GM12878 (cell line): ENCODE measurements around the gene CFAP90. TPM values are rescaled to one million over a fixed set of nuclear protein-coding genes. Genes with fewer than 3 reads are reported as not detected.

ENCODE experiments used
- BMI1 ChIP-seq: fragments of 450-650 bp; IDR thresholded peaks from 2 replicates; pipeline ENCODE4 v1.6.1; 2016; ENCODE audit warnings: mild to moderate bottlenecking, moderate library complexity, borderline replicate concordance
- CBFB ChIP-seq: IDR thresholded peaks from 2 replicates; pipeline ENCODE4 v1.6.1; 2016; ENCODE audit warnings: antibody characterized with exemption, low read depth
- CBX5 ChIP-seq: sonication (generic); IDR thresholded peaks from 2 replicates; pipeline ENCODE4 v1.6.1; 2016; ENCODE audit warnings: low read depth, moderate library complexity, mild to moderate bottlenecking, inconsistent platforms
- CREB1 ChIP-seq: IDR thresholded peaks from 2 replicates; pipeline ENCODE4 v1.6.1; 2012; ENCODE audit warnings: low read depth, mild to moderate bottlenecking, inconsistent platforms
- CREM ChIP-seq: IDR thresholded peaks from 2 replicates; pipeline ENCODE4 v1.6.1; 2014; ENCODE audit warnings: antibody characterized with exemption, low read depth
- EED ChIP-seq: sonication (generic); IDR thresholded peaks from 2 replicates; pipeline ENCODE4 v1.6.1; 2016; ENCODE audit warnings: antibody characterized with exemption, low read depth
- FOS ChIP-seq: IDR thresholded peaks from 3 replicates; pipeline ENCODE4 v1.6.1; 2011; ENCODE audit warnings: borderline replicate concordance; ENCODE audit not compliant: insufficient read length; ENCODE audit errors: extremely low read depth
- FOXM1 ChIP-seq: IDR thresholded peaks from 2 replicates; pipeline ENCODE4 v1.6.1; 2012; ENCODE audit warnings: low read depth, mild to moderate bottlenecking, inconsistent platforms, low read length, moderate library complexity
- GATAD2B ChIP-seq: fragments of 450-650 bp; conservative IDR thresholded peaks from 2 replicates; pipeline ENCODE4 v1.6.1; 2017; ENCODE audit warnings: low read depth, mild to moderate bottlenecking, moderate library complexity
- HDGF ChIP-seq: fragments of 450-650 bp; IDR thresholded peaks from 2 replicates; pipeline ENCODE4 v1.6.1; 2016; ENCODE audit warnings: antibody characterized with exemption
- IKZF1 ChIP-seq: fragments of 450-650 bp; conservative IDR thresholded peaks from 2 replicates; pipeline ENCODE4 v1.6.1; 2017; ENCODE audit warnings: antibody characterized with exemption, mild to moderate bottlenecking
- KDM1A ChIP-seq: fragments of 200-600 bp; sonication (generic); IDR thresholded peaks from 2 replicates; pipeline ENCODE4 v1.6.1; 2016; ENCODE audit warnings: borderline replicate concordance
- NFIC ChIP-seq: IDR thresholded peaks from 2 replicates; pipeline ENCODE4 v1.6.1; 2012; ENCODE audit warnings: low read depth, mild to moderate bottlenecking, inconsistent platforms, low read length, moderate library complexity
- PAX5 ChIP-seq: IDR thresholded peaks from 2 replicates; pipeline ENCODE4 v1.6.1; 2011; ENCODE audit warnings: low read depth, low read length, borderline replicate concordance
- RB1 ChIP-seq: fragments of 450-650 bp; formaldehyde crosslinking; IDR thresholded peaks from 2 replicates; pipeline ENCODE4 v1.6.1; 2017; ENCODE audit warnings: mild to moderate bottlenecking, borderline replicate concordance
- RUNX3 ChIP-seq: IDR thresholded peaks from 2 replicates; pipeline ENCODE4 v1.6.1; 2012; ENCODE audit warnings: low read length, inconsistent platforms
- SKIL ChIP-seq: fragments of 450-650 bp; IDR thresholded peaks from 2 replicates; pipeline ENCODE4 v1.6.1; 2017; ENCODE audit warnings: mild to moderate bottlenecking, low read depth, inconsistent platforms; ENCODE audit not compliant: poor library complexity, severe bottlenecking
- SMAD5 ChIP-seq: IDR thresholded peaks from 2 replicates; pipeline ENCODE4 v1.6.1; 2016; ENCODE audit warnings: antibody characterized with exemption, low read depth
- SREBF1 ChIP-seq: IDR thresholded peaks from 2 replicates; pipeline ENCODE4 v1.6.1; 2012; ENCODE audit warnings: mild to moderate bottlenecking, low read length
- STAT1 ChIP-seq: fragments of 450-650 bp; conservative IDR thresholded peaks from 2 replicates; pipeline ENCODE4 v1.6.1; 2014; ENCODE audit warnings: antibody characterized with exemption, mild to moderate bottlenecking
- TAF1 ChIP-seq: IDR thresholded peaks from 2 replicates; pipeline ENCODE4 v1.6.1; 2011; ENCODE audit warnings: mild to moderate bottlenecking, low read depth, low read length, borderline replicate concordance
- TARDBP ChIP-seq: IDR thresholded peaks from 2 replicates; pipeline ENCODE4 v1.6.1; 2016; ENCODE audit warnings: borderline replicate concordance
- TCF7 ChIP-seq: IDR thresholded peaks from 2 replicates; pipeline ENCODE4 v1.6.1; 2014; ENCODE audit warnings: antibody characterized with exemption, borderline replicate concordance
- ZNF217 ChIP-seq: fragments of 450-650 bp; IDR thresholded peaks from 2 replicates; pipeline ENCODE4 v1.6.1; 2017; ENCODE audit warnings: antibody characterized with exemption, mild to moderate bottlenecking
- ZNF592 ChIP-seq: fragments of 450-650 bp; IDR thresholded peaks from 2 replicates; pipeline ENCODE4 v1.6.1; 2017; ENCODE audit warnings: mild to moderate bottlenecking, moderate library complexity
- ZZZ3 ChIP-seq: IDR thresholded peaks from 2 replicates; pipeline ENCODE4 v1.6.1; 2011; ENCODE audit warnings: low read depth; ENCODE audit not compliant: control insufficient read depth, insufficient read length
- polyA plus RNA-seq, 11 experiments: library from polyadenylated mRNA; depleted of rRNA in 4 of 11; unstranded in 6 of 11; stranded (reverse) in 5 of 11; fragments of >200 nt; fragmentation: Nextera tagmentation in 4 of 11; fragmentation: Illumina TruSeq in 1 of 11; extraction: Ambion mirVana in 4 of 11; extraction: Trizol in 1 of 11; gene quantifications; 1 replicate in 1 of 11; 2 replicates in 10 of 11; pipeline versions ENCODE4 v1.2.1 to v1.2.3, GENCODE V29; 2011 to 2016; ENCODE audit warnings: inconsistent platforms in 2 of 11, missing spikeins in 2 of 11, low read depth in 1 of 11
- total RNA-seq, 4 experiments: library from RNA; depleted of rRNA in 3 of 4; stranded (reverse); fragments of >200 nt in 3 of 4; fragmentation: Illumina TruSeq in 1 of 4; extraction: Trizol in 1 of 4; gene quantifications; 2 replicates each; pipeline versions ENCODE4 v1.2.1 to v1.2.3, GENCODE V29; 2013 to 2021
- TF ChIP-seq, protein P1 (sequence below): fragments of 450-650 bp; IDR thresholded peaks from 2 replicates; pipeline ENCODE4 v1.6.1; 2017; ENCODE audit warnings: low read depth, mild to moderate bottlenecking, moderate library complexity

CFAP90 gene
- total and polyA plus RNA-seq, 10 of the 15 experiments (the other 5 are each of a cell fraction or from before 2014, with no cell fraction given), result not detected

- TF ChIP-seq NFIC (peak; percentile 93), IKZF1 (peak; percentile 37), ZNF217 (peak; percentile 96), FOS (no peak), STAT1 (no peak), KDM1A (no peak), RUNX3 (peak; percentile 92), TARDBP (no peak), HDGF (no peak), ZNF592 (no peak), SMAD5 (no peak), TCF7 (peak; percentile 21; the same call in 1 of the 2 replicates), PAX5 (peak; percentile 48; the same call in 1 of the 2 replicates), CREM (peak; percentile 59), CBFB (0 out of 2 replicates have a peak, but pooled peaks have one; percentile 52), FOXM1 (peak; percentile 80), RB1 (no peak), GATAD2B (no peak), BMI1 (peak; percentile 35; the same call in 1 of the 2 replicates), TAF1 (no peak), SREBF1 (peak; percentile 37; the same call in 1 of the 2 replicates), CREB1 (0 out of 2 replicates have a peak, but pooled peaks have one; percentile 31), EED (peak; percentile 50), ZZZ3 (no peak), CBX5 (peak; percentile 65; the same call in 1 of the 2 replicates), SKIL (peak; percentile 27)
- TF ChIP-seq, protein P1, sequence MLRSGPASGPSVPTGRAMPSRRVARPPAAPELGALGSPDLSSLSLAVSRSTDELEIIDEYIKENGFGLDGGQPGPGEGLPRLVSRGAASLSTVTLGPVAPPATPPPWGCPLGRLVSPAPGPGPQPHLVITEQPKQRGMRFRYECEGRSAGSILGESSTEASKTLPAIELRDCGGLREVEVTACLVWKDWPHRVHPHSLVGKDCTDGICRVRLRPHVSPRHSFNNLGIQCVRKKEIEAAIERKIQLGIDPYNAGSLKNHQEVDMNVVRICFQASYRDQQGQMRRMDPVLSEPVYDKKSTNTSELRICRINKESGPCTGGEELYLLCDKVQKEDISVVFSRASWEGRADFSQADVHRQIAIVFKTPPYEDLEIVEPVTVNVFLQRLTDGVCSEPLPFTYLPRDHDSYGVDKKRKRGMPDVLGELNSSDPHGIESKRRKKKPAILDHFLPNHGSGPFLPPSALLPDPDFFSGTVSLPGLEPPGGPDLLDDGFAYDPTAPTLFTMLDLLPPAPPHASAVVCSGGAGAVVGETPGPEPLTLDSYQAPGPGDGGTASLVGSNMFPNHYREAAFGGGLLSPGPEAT, result peak; percentile 58
Measured at GRCh38 chr5:7878381-7878873, 27.5 kb upstream of the CFAP90 start (continued).
